GM12878 (cell line): ENCODE results near the gene SERPINH1. TPM values are rescaled to one million over a fixed set of nuclear protein-coding genes. Genes with fewer than 3 reads are reported as not detected.

Source experiments
- BACH1 ChIP-seq: fragments of 450-650 bp; IDR thresholded peaks from 2 replicates; pipeline ENCODE4 v1.6.1; 2017; ENCODE audit warnings: mild to moderate bottlenecking, borderline replicate concordance
- CEBPZ ChIP-seq: fragments of 150-350 bp; IDR thresholded peaks from 2 replicates; pipeline ENCODE4 v1.6.1; 2016; ENCODE audit warnings: low read depth, low read length
- CREB1 ChIP-seq: IDR thresholded peaks from 2 replicates; pipeline ENCODE4 v1.6.1; 2012; ENCODE audit warnings: low read depth, mild to moderate bottlenecking, inconsistent platforms
- EP300 ChIP-seq, 2 experiments: fragments of 150-350 bp in 1 of 2; IDR thresholded peaks; 2 replicates each; pipeline ENCODE4 v1.6.1; 2011 to 2012; ENCODE audit warnings: low read depth in 2 of 2, low read length in 2 of 2, borderline replicate concordance in 1 of 2, improper control_type of control experiment in 1 of 2, inconsistent platforms in 1 of 2; ENCODE audit not compliant: control insufficient read depth in 1 of 2
- GABPA ChIP-seq: IDR thresholded peaks from 2 replicates; pipeline ENCODE4 v1.6.1; 2014; ENCODE audit warnings: antibody characterized with exemption, low read depth, mild to moderate bottlenecking, inconsistent platforms
- IKZF1 ChIP-seq: fragments of 450-650 bp; conservative IDR thresholded peaks from 2 replicates; pipeline ENCODE4 v1.6.1; 2017; ENCODE audit warnings: antibody characterized with exemption, mild to moderate bottlenecking
- IRF4 ChIP-seq: IDR thresholded peaks from 2 replicates; pipeline ENCODE4 v1.6.1; 2011; ENCODE audit warnings: low read depth, low read length
- KDM1A ChIP-seq: fragments of 200-600 bp; sonication (generic); IDR thresholded peaks from 2 replicates; pipeline ENCODE4 v1.6.1; 2016; ENCODE audit warnings: borderline replicate concordance
- MXI1 ChIP-seq: fragments of 150-350 bp; IDR thresholded peaks from 2 replicates; pipeline ENCODE4 v1.6.1; 2011; ENCODE audit warnings: low read depth, mild to moderate bottlenecking, inconsistent platforms, low read length, improper control_type of control experiment
- PKNOX1 ChIP-seq: fragments of 450-650 bp; IDR thresholded peaks from 2 replicates; pipeline ENCODE4 v1.6.1; 2016; ENCODE audit warnings: mild to moderate bottlenecking
- PML ChIP-seq: IDR thresholded peaks from 2 replicates; pipeline ENCODE4 v1.6.1; 2012; ENCODE audit warnings: low read length, inconsistent platforms
- POLR2AphosphoS2 ChIP-seq: IDR thresholded peaks from 2 replicates; pipeline ENCODE4 v1.6.1; 2011; ENCODE audit warnings: low read depth, mild to moderate bottlenecking, low read length, improper control_type of control experiment, moderate library complexity
- RB1 ChIP-seq: fragments of 450-650 bp; formaldehyde crosslinking; IDR thresholded peaks from 2 replicates; pipeline ENCODE4 v1.6.1; 2017; ENCODE audit warnings: mild to moderate bottlenecking, borderline replicate concordance
- RELA ChIP-seq: fragments of 450-650 bp; IDR thresholded peaks from 2 replicates; pipeline ENCODE4 v1.8.0; 2014; ENCODE audit warnings: borderline replicate concordance; ENCODE audit not compliant: partially characterized antibody
- SIX5 ChIP-seq: IDR thresholded peaks from 2 replicates; pipeline ENCODE4 v1.6.1; 2011; ENCODE audit warnings: mild to moderate bottlenecking, low read depth, low read length, moderate library complexity; ENCODE audit not compliant: severe bottlenecking
- SUPT20H ChIP-seq: IDR thresholded peaks from 2 replicates; pipeline ENCODE4 v1.6.1; 2011; ENCODE audit warnings: low read depth, mild to moderate bottlenecking, low read length, moderate library complexity, borderline replicate concordance; ENCODE audit not compliant: control insufficient read depth
- SUZ12 ChIP-seq: fragments of 200-600 bp; sonication (generic); IDR thresholded peaks from one replicate; pipeline ENCODE4 v1.6.1; 2018; ENCODE audit warnings: antibody characterized with exemption, mild to moderate bottlenecking; ENCODE audit not compliant: unreplicated experiment
- TCF3 ChIP-seq: IDR thresholded peaks from 2 replicates; pipeline ENCODE4 v1.6.1; 2012; ENCODE audit warnings: low read depth, mild to moderate bottlenecking, low read length, borderline replicate concordance; ENCODE audit not compliant: insufficient read depth
- ZBTB40 ChIP-seq: fragments of 450-650 bp; IDR thresholded peaks from 2 replicates; pipeline ENCODE4 v1.6.1; 2016; ENCODE audit warnings: mild to moderate bottlenecking, moderate library complexity, borderline replicate concordance
- ZZZ3 ChIP-seq: IDR thresholded peaks from 2 replicates; pipeline ENCODE4 v1.6.1; 2011; ENCODE audit warnings: low read depth; ENCODE audit not compliant: control insufficient read depth, insufficient read length
- polyA plus RNA-seq, 11 experiments: library from polyadenylated mRNA; depleted of rRNA in 4 of 11; unstranded in 6 of 11; stranded (reverse) in 5 of 11; fragments of >200 nt; fragmentation: Nextera tagmentation in 4 of 11; fragmentation: Illumina TruSeq in 1 of 11; extraction: Ambion mirVana in 4 of 11; extraction: Trizol in 1 of 11; gene quantifications; 1 replicate in 1 of 11; 2 replicates in 10 of 11; pipeline versions ENCODE4 v1.2.1 to v1.2.3, GENCODE V29; 2011 to 2016; ENCODE audit warnings: inconsistent platforms in 2 of 11, missing spikeins in 2 of 11, low read depth in 1 of 11
- total RNA-seq, 4 experiments: library from RNA; depleted of rRNA in 3 of 4; stranded (reverse); fragments of >200 nt in 3 of 4; fragmentation: Illumina TruSeq in 1 of 4; extraction: Trizol in 1 of 4; gene quantifications; 2 replicates each; pipeline versions ENCODE4 v1.2.1 to v1.2.3, GENCODE V29; 2013 to 2021

The SERPINH1 gene
- total and polyA plus RNA-seq, 10 of the 15 experiments (the other 5 are each of a cell fraction or from before 2014, with no cell fraction given), result 0.34 to 19.8 (median 13.7) TPM

GRCh38 chr11:75582895-75583717, 21.1 kb downstream of the SERPINH1 start (continued):
- TF ChIP-seq ZBTB40 (no peak; the same call in 1 of the 2 replicates), IRF4 (no peak), IKZF1 (peak; percentile 50; the same call in 1 of the 2 replicates), SIX5 (no peak), CREB1 (no peak), POLR2AphosphoS2 (0 out of 2 replicates have a peak, but pooled peaks have one; percentile 52), KDM1A (no peak), PKNOX1 (no peak), CEBPZ (no peak), BACH1 (peak; percentile 29; the same call in 1 of the 2 replicates), SUZ12 (no peak), RELA (no peak), EP300 (IDR thresholded peaks at IDR 0.05; ENCODE audit: borderline replicate concordance in 1 of 2, control insufficient read depth in 1 of 2, low read depth in 2 of 2, low read length in 2 of 2) (no peak), TCF3 (no peak), ZZZ3 (no peak), SUPT20H (no peak), GABPA (no peak), MXI1 (peak; percentile 48; the same call in 1 of the 2 replicates), PML (no peak; the same call in 1 of the 2 replicates), RB1 (no peak)
